HG03103 (cell line): Measurements from ENCODE around the gene NR1H2.
"Not testable (repeated sequence)": the region's sequence is repeated elsewhere in the genome, so short reads cannot be mapped to it uniquely, and the experiment has no call there.

Source experiments
- ATAC-seq: cut with Tn5 transposase; IDR thresholded peaks from one replicate; pipeline ENCODE4 v1.9.1; 2021; ENCODE audit warnings: low read depth; ENCODE audit not compliant: unreplicated experiment

NR1H2 gene

DNA sequence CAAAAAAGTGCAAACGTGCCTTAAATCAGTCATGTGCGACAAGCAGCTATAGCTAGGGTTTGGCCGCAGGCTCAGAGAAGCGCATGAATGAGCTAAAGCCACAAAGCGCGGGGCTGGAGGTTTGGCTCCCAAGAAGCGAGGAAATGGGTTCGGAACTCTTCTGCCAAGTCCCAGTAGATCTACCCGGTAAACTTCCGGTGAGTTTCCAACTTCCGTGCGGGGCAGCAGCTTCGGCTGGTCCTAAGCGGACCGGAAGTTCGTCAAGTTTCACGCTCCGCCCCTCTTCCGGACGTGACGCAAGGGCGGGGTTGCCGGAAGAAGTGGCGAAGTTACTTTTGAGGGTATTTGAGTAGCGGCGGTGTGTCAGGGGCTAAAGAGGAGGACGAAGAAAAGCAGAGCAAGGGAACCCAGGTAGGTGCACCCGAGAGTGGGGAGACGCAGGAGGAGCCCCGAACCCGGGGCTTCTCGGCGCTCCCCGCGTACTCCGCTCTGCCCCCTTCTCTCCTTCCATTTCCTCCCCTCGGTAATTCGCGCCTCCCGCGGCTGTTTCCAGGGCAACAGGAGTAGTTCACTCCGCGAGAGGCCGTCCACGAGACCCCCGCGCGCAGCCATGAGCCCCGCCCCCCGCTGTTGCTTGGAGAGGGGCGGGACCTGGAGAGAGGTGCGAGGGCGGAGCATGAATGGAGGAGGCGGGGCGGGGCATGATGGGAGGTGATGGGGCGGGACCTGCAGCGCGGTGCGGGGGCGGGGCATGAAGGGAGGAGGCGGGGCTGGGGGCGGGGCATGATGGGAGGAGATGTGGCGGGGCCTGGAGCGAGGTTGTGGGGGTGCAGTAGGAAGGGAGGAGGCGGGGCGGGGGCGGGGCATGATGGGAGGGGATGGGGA is at the start of gene NR1H2:
TSS of gene NR1H2 (plus strand) at position 292 of the 885 bp plus-strand sequence. CDS start 1,149 bp downstream, outside the sequence.
- no peak for ATAC-seq

DNA sequence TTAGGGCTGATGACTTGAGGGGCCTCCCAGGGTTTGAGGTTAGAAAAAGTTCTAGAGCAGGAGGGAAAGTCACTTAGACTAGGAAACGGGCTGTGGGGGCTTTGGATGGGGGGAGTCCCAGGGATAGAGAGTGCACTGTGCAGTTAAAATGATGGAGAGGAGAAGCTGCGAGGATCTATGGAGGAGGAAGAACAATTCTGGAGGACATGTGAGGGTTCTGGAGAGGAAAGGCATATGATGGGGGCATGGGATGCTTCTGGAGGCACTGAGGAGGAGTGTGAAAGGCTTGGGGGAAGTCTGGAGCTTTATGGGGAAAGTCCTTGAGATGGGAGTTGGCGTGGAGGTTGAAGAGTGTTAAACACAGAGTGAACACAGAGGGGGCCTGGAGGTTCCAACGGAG is 49.2 kb upstream of the NR1H2 start:
- ATAC-seq = no peak

DNA sequence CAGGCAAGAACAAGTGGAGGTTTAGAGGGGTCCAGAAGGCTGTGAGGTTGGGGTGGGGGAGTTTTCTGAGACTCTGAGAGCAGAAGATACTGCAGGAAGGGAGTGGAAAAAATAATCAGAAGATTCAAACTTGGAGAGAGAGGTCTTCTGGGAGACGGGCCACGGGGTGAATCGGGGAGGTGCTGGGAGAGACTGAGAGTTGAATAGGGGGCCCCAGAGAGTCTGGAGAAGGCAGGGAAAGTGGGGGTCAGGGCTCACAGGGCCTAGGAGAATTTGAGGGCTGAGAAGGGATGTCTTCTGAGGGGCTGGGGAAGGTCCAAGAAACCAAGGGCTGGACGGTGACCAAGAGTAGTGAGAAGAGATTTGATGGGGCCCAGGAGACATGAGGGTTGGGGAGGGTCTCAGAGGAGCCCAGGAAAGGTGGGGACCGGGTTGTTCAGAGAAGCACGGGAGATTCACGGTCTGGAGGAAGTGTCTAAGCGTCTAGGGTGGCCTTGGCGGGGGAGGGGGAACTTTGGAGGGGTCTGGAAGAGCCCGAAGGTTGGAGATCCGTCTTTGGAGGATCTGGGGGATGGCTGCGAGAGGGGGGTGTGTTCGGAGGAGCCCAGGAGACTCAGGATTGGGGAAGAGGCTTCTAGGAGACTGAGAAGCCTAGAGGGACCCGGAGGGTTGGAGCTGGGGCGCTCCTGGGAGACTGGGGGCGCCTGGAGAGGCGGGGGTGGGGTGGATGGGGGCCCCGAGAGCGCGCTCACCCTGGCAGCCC is 48.6 kb upstream of the NR1H2 start:
- no peak for ATAC-seq

DNA sequence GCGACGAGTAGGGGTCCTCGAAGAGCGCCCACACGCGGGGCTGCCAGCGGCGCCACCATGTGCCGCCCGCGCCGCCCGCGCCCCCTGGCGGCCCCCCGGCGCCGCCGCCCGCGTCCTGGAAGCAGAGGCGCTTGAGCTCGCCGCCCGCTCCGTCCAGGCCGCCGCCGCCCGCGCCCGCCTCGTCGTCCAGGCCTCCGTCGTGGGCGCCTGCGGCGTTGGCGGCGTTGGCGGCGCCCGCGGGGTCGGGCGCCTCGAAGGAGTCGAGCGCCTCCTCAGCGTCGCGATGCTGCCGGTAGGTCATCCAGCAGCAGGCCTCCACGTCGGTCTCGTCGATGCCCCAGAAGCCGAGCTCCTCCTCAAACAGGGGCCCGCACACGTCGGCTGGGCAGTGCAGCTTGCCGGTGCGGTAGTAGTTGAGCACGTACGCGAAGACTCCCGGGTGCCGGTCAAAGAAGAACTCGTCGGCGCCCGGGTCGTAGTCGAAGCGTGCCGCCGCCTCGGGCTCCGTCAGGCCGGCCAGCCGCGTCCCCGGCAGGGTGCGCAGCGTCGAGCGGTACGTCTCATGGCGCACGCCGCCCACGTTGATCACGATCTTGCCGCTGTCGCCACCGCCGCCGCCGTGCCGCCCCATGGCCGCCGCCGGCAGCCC is 47.9 kb upstream of the NR1H2 start:
- no peak for ATAC-seq

DNA sequence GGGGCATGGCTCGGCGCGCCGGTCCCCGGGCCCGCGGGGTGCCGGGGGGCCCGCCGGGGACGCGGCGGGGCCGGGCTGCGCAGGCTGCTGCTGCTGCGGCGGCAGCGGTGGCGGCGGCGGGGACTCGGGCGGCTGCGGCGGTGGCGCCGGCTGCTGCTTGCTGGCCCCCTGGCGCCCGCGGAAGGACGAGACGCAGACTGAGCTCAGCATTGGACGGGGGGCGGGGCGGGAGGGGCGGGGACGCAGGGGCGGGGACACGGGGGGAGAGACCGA is 47.4 kb upstream of the NR1H2 start:
- peak; percentile 26 for ATAC-seq

DNA sequence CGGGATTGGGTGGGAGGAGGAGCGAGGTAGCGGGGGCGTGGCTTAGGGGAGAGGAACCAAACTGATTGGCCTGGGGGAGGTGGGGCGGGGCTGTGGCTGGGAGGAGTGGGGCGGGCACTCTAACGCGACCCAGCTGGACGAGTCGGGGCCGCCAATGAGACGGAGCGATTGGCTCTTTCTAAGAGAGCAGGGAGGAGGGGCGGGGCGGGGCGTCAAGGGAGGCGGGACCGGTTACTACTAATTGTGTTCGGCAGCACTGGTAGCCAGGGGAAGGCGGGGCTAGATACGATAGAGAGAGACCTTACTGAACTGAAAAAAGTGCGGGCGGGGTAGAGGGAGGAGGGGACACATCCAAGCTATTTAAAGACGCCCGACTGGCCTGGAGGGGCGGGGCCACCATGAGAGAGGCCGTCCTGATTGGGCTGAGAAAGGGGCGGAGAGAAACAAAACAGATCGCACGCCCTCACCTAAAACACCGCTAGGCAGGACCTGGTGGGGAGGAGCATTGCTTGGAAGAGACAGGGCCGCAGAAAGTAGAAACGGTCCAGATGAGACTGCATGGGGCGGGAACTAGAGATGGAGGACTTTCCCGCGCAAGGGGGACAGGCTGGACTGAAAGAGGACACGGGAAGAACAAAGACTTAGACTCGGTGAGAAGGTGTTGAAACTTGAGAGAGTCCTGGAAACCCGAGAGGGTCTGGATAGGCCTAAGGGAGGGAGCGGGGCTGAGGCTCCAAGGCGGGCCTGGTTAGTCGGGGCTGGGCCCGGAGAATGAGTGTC is 46.9 kb upstream of the NR1H2 start, which contains the start of gene KCNC3:
TSS of gene KCNC3 (minus strand) at position 232 of the 780 bp plus-strand sequence. CDS start 295 bp downstream, outside the sequence.
- ATAC-seq = peak; percentile 43

DNA sequence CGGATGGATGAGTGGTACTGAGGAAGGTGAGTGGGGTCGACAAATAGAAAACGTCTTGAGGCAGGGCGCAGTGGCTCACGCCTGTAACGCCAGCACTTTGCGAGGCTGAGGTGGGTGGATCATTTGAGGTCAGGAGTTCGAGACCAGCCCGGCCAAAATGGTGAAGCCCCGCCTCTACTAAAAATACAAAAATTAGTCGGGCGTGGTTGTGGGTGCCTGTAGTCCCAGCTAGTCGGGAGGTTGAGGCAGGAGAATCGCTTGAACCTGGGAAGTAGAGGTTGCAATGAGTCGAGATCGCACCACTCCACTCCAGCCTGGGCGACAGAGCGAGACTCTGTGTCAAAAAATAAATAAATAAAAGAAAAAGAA is 46.3 kb upstream of the NR1H2 start:
- ATAC-seq = not testable (repeated sequence)

DNA sequence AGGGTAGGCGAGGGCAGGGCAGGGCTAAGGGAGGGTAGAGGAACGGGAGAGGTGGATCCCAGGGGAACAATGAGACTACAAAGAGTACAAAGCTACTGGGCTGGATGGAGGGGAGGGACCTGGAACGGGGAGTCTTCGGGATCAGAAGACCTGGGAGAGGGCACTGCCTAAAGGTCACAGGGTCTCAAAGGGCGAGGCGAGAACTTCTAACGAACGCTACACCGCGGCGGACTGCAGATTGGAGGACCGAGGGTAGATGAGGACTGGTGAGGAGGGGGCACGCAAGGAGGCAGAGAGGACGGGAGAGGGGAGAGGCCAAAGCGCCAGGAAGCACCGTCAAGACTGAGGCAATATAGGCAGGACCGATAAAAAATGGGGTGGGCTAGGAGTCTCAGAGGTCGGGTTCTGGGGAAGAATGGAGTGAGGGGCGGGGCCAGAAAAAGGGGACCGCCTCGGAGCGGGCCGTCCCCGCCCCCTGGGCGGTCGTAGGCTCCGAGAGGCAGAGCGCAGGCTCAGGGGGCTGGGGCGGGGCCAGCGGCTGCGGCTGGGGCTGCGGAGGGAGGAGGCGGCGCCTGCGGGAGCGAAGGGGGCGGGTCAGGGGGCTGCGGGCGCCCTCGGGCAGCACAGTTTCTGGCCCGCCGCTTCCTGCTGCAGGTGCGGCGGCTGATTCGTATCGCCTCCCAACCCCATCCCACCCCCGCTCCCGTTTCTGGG is 45.7 kb upstream of the NR1H2 start:
- no peak for ATAC-seq

DNA sequence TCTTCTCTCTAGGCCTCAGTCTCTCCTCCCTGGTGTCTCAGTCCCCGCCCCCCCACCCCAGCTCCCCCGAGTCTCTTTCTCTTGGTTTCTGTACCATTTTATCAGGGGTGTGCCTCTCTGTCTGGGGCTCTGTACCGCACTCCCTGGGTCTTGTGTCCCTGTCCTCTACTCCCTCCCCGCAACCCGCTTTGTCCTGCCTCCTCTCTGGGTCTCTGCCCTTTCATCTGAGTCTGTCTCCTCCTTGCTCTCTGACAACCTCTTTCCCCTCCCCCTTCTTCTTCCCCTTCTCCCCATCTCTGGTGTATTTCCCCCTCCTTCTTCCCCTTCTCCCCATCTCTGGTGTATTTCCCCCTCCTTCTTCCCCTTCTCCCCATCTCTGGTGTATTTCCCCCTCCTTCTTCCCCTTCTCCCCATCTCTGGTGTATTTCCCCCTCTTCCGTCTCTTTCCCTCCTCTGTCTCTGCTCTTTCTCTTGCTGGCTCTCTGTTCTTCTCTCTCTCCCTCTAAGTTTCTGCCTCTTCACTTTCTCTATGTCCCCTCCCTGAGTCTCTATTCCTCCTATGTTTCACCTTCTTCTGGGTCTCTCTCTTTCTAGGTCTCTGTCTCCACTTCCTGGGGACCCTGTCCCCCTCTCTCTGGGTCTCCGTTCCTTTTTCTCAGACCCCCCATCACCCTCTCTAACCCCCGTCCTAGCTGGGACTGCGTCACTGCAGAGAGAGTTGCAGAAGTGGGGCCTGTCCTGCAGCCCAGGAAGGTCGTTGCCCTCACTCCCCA is 44.9 kb upstream of the NR1H2 start:
- no peak for ATAC-seq

DNA sequence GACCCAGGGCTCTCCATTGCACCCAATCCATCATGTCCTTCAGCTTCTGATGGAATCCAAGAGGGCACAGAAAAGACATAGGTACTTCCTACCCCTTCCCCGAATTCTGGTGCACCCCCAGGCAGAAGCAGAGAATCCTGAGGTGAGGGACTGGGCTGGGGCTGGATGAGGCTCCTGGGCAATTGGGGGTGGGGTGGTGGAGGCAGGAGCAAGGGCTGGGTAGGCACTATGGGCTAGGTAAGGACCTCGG is 44.3 kb upstream of the NR1H2 start:
- no peak for ATAC-seq

DNA sequence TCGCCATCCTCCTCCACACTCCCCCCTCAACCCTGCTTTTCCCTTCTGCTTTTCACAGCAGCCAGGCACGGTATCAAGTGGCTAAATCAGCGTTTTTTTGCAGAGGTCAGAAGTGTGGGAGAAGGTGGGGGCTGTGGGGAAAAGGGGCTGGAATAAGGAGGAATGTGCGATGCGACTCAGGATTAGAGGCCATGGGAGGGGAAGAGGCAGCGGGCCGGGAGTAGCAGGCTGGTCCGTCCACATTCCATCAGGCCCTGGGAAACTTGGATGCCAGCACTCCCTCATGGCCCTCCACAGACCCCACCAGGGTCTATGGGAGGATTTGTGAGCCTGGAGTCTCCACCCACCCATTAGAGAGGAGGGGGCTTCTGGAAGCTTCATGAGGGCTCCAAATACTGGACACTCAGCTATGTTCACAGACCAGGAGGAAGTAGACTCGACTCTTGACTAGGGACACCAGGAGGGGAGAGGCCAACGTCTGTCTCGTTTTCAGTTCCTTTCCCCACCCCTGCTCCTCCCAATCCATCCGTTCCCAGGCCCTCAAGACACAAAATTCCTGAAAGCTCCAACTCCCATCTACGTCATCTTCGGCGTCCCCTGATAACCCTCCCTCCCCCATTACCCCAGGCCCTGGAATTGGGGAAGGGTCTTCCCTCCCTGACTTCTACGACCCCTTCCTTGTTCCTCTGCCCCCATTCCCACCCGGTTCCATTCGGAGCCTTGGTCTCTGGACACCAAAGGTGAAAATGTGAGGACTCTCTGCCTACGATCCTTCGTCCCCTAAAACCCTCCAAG is 43.8 kb upstream of the NR1H2 start:
- ATAC-seq = no peak

DNA sequence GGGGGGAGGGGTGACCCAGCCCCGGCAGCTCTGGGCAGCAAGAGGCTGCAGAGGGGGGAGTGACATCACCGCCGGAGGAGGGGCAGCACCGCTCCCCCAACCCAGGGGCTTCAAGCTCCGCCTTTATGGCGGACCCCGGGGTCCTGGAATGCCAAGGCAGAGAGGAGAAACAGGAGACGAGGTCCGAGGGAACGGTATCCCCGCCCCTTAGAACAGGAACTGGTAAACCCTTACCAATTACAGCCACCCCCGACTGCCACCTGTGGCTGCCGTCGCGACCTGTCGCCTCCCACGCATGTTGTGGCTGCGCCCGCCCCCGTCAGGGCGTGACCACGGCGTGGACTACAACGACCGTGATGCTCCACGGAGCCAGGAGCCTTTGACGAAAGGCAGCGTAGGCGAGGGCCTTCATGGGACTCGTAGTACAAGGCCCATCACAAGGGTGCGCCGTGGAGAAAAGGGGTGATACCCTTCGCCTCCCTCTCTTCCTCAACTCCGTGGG is 43.0 kb upstream of the NR1H2 start:
- no peak for ATAC-seq

DNA sequence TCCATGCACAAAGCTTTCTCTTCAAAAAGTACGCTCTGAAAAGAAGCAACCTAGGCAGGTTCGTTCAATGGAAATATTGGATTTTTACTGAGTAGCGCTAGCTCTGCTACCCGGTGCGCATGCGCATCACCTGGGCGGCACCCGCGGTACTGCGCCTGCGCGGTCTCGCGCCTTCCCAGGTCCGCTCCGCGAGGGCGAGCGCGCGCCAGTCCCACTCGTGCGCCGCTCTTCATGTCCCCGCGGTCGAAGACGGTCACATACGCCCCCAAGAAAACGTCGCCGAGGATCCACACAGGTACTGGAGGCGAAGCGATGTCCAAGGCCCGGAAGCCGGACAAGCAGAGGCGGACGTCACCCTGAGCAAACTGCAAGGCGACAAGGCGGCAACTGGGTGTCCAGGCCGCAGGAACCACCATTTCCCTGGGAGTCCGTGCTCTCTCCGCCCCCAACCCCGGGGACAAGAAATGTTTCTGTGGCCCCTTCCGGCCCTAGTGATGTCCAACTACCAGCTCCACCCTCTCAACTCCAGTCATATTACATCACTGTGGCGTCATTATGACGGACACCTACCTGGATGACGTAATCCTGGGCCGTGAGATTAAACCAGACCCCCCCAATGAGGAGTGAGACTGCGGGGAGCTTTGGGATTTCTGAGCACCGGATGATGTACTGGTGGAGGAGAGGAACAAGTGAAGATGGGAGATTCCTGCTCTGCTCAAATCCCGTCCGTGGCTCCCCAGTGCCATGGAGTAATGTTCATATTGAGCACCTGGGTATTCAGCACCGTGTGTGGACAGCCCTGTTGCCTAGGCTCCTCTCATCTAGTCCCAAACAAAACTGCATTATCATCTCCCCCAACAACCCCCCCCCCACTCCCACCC is 42.3 kb upstream of the NR1H2 start:
- ATAC-seq = no peak

DNA sequence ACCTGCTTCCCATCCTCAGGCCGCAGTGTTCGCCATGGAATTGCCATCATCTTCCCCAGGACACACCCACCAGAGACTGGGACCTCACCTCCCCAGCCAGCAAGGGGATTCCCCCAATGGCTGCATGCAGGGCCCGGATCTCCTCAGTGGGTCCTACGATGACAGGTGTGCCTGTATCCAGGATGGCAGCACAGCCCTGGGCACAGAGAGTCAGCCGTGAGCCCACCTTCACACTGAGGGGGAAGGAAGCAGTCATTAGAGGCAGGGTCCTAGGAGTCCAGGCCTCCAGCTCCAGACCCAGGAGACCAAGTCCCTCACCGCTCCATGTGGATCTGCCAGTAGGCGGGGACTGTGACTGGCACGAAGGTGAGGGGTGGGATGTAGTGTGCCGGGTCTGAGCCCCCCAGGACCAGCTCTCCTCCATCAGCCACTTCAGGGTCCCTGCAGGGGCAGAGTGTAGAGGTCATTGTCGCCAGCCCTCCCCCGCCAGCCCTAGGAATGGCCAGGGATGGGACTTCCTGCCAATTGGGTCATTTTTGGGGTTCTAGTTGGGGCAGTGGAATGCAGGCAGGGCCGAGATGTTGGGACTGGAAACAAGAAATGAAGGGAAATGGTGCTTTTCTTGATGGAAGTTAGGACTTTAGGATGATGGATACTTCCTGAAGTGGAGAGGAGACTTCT is 41.4 kb upstream of the NR1H2 start:
- ATAC-seq = no peak

DNA sequence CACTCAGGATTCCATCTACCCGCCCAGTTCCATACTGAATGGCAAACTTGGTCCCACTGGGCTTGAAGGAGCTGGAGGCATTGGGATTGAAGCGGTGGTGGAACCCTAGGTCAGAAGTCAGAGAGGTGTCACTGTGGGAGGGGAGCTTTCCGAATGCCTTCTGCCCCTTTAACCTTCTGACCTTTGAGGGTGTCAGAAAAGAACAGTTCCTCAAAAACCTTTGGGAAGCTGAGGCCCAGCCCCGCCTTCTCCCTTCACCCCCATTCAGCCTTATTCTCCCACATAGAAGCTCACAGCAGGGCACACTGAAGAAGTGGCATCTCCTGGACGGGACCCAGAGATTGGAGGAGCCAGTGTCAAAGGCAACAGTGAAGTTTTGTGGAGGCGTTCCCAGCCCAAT is 39.2 kb upstream of the NR1H2 start:
- not testable (repeated sequence) for ATAC-seq

DNA sequence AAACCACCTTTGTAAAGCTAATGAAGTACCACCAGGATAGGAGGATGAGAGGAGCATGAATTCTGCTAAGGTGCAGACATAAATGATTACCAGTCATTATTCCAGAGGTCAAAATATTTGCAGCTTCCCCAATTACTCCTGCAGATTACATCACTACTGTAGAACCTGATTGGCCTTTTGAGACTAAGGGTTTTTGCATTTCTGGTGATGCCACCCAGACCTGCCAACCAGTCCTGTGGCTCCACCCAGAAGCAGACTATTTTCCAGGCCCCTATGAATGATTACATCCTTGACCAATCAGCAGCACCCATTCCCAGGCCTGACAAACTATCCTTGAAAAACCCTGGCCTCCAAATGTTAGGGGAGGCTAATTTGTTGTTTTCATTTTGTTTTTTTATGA is 35.9 kb upstream of the NR1H2 start:
- ATAC-seq = no peak

DNA sequence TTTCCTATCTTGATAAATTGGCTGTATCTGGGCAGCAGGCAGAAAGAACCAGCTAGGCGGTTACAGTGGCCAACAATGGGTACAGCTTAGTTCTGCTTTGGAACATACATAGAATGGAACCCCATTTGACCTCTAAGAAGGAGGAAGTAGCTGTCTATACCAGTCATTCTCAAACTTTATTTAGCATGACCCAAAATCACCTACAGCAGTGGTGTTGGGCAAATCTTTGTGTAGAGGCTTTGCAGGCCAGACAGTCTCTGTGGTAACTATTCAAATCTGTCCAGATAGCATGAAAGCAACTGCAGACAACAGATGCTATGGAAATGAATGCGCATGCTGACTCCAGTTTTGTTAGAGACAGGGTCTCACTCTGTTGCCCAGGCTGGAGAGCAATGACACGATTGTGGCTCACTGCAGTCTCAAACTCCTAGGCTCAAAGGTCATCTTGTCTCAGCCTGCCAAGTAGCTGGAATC is 35.1 kb upstream of the NR1H2 start:
- ATAC-seq = peak; percentile 56
